NCI-H82 (cell line): Measurements from ENCODE around the gene KIF2C.
"Not testable (repeated sequence)": the region's sequence is repeated elsewhere in the genome, so short reads cannot be mapped to it uniquely, and the experiment has no call there.

ENCODE experiments used
- DNase-seq: peaks from one replicate; lab custom pipeline; 2025; lab: John Stamatoyannopoulos, UW

The KIF2C gene

DNA sequence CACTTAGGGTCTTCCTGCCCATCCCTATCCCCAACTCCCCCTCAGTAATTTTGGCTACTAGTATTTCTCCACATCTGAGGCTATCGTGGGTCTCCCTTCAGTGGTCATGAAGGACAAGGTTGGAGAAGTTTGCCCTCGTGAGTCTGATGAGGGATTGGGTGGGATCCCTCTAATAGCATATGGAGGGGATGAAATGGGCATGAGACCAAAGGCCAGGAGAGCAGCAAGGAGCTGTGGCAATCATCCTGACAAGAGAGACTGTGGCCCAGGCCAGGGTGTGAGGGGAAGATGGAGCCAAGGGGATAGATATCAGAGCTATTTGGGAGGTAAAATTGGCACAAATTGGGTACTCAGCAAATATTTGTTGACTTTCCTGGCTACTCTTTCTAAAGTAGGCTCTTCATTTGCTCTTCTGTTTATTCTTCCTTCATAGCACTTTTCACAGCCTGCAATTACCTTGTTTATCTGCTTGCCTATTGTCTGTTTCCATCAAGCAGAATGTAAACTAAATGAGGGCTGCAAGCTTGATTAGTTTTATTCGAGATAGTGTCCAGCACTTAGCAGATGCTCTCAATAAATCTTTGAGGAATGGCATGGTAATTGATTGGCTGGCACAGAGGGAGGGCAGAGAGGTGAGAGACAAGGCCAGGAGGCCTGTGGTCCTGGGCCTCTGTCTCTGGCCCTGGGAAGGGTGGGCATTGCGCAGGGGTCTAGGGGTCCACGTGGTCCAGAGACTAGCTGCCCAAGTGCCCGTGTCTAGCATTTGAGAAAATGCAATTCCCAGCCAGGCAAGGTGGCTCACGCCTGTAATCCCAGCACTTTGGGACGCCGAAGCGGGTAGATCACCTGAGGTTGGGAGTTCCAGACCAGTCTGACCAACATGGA lies 59.1 kb downstream of the KIF2C start:
- no peak for DNase-seq

- peak; percentile 100 for DNase-seq
Measured at GRCh38 chr1:44799770-44800584, 60.3 kb downstream of the KIF2C start, which contains the start of gene PLK3. Gene PLK3 (plus strand): TSS chr1:44800377. CDS start chr1:44800464, 87 bp downstream.

GRCh38 chr1:44801491-44802305 lies 62.1 kb downstream of the KIF2C start:
- DNase-seq = peak; percentile 79

- peak; percentile 61 for DNase-seq
Measured at GRCh38 chr1:44802306-44803061, 62.8 kb downstream of the KIF2C start.

DNA sequence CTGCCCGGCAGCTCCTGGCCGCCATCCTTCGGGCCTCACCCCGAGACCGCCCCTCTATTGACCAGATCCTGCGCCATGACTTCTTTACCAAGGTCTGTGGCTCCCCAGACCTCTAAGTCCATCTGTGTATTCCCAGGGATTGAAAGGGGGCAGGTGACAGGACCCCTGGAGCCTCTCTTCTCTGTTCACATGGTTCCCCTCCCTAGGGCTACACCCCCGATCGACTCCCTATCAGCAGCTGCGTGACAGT lies 63.4 kb downstream of the KIF2C start:
- no peak for DNase-seq

DNA sequence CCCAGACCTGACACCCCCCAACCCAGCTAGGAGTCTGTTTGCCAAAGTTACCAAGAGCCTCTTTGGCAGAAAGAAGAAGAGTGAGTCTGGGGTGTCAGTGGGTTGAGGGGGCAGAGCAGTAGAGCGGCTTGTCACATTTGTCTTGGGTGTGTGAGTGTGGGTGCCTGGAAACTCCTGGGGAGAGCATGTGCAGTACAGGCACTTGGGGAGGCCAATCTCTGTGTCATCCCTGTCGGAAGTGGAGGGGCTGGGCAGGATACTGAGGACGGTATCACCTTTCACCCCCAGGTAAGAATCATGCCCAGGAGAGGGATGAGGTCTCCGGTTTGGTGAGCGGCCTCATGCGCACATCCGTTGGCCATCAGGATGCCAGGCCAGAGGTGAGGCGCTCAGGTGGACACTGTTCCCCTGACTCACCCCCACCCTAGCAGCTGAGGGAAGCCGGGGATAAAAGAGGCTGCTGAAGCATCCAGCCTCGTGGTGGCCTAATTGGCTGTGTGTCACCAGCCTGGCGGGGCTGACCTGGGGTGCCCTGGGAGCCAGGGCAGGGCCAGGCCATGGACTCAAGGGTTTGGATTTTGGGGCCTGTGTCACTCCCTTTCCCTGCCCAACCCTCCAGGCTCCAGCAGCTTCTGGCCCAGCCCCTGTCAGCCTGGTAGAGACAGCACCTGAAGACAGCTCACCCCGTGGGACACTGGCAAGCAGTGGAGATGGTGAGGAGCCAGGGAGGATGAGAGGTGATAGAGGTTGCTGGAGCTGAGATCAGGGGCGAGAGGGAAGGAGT lies 63.9 kb downstream of the KIF2C start:
- no peak for DNase-seq

- no peak for DNase-seq
Measured at GRCh38 chr1:44805311-44806024, 65.8 kb downstream of the KIF2C start.

- DNase-seq = no peak
Measured at GRCh38 chr1:44806025-44806703, 66.5 kb downstream of the KIF2C start.

DNA sequence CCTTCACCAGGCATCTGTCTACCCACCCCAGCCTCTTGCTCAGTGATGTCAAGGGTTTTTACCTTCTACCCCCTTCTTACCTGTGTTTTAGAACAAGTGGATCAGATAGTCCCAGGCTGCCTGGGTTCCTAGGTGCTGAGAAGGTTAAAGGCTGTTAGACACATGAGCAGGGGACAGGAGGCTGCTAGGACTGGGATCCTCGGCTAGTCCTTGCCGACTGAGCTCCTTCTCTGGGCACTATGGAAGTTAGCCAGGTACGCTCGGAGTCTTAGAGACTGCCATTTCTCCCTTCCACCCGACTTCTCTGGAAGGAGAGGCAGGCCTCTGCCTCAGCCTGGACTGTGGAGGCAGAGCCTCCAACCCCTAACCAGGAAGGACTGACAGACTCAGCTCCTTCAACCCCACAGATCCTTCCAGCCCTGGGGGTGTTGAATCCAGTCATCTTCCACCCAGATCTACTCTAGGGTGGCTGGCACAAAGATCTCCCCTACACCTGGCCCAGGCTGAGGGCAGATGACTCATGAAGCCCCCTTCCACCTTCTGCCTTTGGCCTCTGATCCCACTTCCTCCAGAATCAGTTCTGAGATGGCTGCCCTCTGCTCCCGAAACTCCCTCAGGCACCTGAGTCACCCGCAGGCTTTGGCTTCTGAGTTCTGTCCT lies 67.2 kb downstream of the KIF2C start, which contains the start of gene DYNLT4:
Gene DYNLT4 (minus strand): TSS at position 648 of the 660 bp plus-strand sequence. CDS start 683 bp downstream, outside the sequence.
- no peak for DNase-seq

DNA sequence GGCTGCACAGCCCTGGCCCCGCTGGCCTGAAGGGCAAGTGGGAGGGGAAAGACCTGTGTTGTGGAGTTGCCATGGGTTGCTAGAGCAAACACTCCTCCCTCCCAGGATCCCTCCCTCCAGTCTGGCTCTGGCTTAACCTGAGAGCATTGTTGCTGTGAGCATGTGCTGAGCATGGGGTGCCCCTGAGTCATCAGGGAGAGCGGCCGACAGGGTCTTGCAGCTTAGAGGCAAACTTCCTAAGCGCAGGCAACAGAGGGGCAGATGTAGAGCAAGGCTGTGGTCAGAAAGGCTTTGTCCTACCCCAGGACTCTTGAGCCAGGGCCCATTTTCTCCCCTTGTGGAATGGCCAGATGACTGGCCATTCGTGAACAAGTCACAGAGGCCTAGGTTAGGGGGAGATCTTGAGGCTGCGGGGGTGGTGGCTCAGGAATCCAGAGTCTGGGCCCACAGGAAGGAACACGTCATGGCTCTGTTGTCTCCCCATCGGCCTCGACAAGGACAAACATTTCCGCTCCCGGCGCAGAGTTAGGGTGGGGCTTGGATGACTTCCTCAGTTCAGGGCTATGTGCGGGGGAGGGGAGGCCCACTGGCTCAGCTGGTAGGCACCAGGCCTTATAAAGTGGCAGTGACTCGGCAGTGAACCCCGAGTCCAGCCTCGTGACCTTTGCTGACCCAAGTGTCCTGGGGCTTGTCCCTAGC lies 67.9 kb downstream of the KIF2C start:
- DNase-seq = peak; percentile 84

DNA sequence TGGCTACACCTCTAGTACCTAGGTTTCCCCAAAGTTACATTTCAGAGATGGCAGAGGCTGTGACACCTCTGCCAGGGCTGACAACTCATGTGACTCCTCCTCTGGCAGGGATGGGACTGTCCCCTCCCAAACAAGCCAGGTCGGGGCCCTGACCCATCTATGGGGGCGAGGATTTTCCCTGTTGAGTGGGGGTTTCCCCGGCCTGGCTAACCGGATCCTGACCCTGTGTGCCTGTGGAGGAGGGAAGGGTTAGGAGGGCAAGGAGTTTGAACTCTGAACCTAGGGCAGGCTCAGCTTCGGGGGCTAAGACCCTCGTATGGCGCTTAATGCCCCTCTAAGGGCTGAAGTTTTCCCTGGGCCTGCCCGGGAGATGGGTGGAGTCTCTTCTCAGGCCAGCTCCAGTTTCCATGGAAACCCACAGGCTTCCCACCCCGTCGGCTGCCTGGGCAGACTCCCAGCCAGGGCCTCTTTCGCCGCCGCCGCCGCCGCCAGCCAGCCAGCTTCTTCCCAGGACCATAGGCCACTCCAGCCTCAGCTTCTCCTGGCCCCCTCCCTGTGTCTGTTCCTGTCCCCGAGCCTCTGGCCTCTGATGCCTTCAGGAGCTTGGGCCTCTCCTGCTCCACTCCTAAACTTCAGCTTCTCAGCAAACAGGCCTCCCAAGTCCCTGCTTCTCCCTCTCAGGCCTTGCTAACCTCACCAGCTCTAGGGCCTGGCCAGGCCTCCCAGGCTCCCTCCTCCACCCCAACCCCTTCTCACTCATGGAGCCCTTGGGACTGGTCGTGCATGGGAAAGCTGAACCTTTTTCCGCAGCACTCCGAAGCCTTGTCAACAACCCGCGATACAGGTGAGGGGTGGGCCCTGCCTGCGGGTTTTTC lies 68.7 kb downstream of the KIF2C start, which contains the start of gene BTBD19:
Gene BTBD19 (plus strand): TSS at position 461 of the 875 bp plus-strand sequence. CDS start 298 bp downstream, at position 759.
- no peak for DNase-seq

- peak; percentile 42 for DNase-seq
Measured at GRCh38 chr1:44808938-44809917, 69.6 kb downstream of the KIF2C start.

DNA sequence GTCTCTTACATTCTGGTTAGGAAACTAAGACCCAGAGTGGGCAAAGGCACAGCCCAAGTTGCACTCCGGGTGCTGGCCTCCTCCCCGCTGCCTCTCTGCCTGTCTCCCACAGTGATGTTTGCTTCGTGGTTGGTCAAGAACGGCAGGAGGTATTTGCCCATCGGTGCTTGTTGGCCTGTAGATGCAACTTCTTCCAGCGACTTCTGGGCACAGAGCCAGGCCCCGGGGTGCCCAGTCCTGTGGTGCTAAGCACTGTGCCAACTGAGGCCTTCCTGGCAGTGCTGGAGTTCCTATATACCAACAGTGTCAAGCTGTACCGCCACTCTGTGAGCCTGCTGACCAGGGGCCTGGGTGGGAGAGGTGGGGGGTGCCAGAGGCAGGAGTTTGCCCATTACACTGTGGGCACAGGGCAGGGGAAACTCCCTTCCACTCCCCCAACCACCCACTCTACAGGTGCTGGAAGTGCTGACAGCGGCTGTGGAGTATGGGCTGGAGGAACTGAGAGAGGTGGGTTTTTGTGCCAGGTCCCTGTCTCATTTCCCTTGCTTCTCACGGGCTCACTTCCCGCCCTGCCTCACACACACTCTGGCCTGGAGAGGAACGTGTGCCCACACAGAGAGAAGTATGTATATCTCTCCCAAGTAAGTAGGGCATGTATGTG lies 70.6 kb downstream of the KIF2C start:
- DNase-seq = no peak

- not testable (repeated sequence) for DNase-seq
Measured at GRCh38 chr1:44810762-44811105, 71.1 kb downstream of the KIF2C start.

- no peak for DNase-seq
Measured at GRCh38 chr1:44811234-44811633, 71.6 kb downstream of the KIF2C start.
